GM21447 (cell line): Measurements from ENCODE around the gene ASB4.
"Not testable (repeated sequence)": the region's sequence is repeated elsewhere in the genome, so short reads cannot be mapped to it uniquely, and the experiment has no call there.

Experiments
- ATAC-seq: cut with Tn5 transposase; IDR thresholded peaks from one replicate; pipeline ENCODE4 v1.9.1; 2021; ENCODE audit not compliant: unreplicated experiment

ASB4 gene

GRCh38 chr7:95485391-95486123, at the start of gene ASB4:
TSS of gene ASB4 (plus strand) at chr7:95485943. CDS start at chr7:95485972, 29 bp downstream.
- no peak for ATAC-seq

GRCh38 chr7:95436407-95436806, 49.3 kb upstream of the ASB4 start:
- no peak for ATAC-seq

GRCh38 chr7:95440394-95441038, 45.2 kb upstream of the ASB4 start:
- ATAC-seq = no peak

GRCh38 chr7:95441042-95441823, 44.5 kb upstream of the ASB4 start:
- ATAC-seq = no peak

- ATAC-seq = no peak
Measured at GRCh38 chr7:95444796-95445195, 40.9 kb upstream of the ASB4 start.

- no peak for ATAC-seq
Measured at GRCh38 chr7:95446618-95447017, 39.1 kb upstream of the ASB4 start.

GRCh38 chr7:95454438-95455045, 31.2 kb upstream of the ASB4 start:
- peak; percentile 60 for ATAC-seq

GRCh38 chr7:95457947-95458346, 27.8 kb upstream of the ASB4 start:
- ATAC-seq = no peak

GRCh38 chr7:95460653-95461052, 25.1 kb upstream of the ASB4 start:
- not testable (repeated sequence) for ATAC-seq

GRCh38 chr7:95467912-95468607, 17.7 kb upstream of the ASB4 start:
- no peak for ATAC-seq

GRCh38 chr7:95469187-95469586, 16.6 kb upstream of the ASB4 start:
- ATAC-seq = no peak

GRCh38 chr7:95469848-95470247, 15.9 kb upstream of the ASB4 start:
- ATAC-seq = no peak

GRCh38 chr7:95470452-95470851, 15.3 kb upstream of the ASB4 start:
- peak; percentile 99 for ATAC-seq

GRCh38 chr7:95471071-95471470, 14.7 kb upstream of the ASB4 start:
- ATAC-seq = no peak

GRCh38 chr7:95472581-95473161, 13.1 kb upstream of the ASB4 start:
- ATAC-seq = no peak

- ATAC-seq = no peak
Measured at GRCh38 chr7:95473276-95473985, 12.3 kb upstream of the ASB4 start.

GRCh38 chr7:95476072-95476847, 9.5 kb upstream of the ASB4 start:
- ATAC-seq = no peak

- ATAC-seq = peak; percentile 79
Measured at GRCh38 chr7:95476904-95477594, 8.7 kb upstream of the ASB4 start.
